GM12892 (cell line): Measurements from ENCODE around the gene UNC13A.

Experiments
- DNase-seq: peaks from one replicate; pipeline ENCODE4 v3.0.0; 2011; ENCODE audit not compliant: insufficient read length
- FAIRE-seq: peaks from 2 replicates; lab custom pipeline; 2011; peaks lifted over from hg19 to GRCh38; lab: Jason Lieb, UNC
- POLR2A ChIP-seq: IDR thresholded peaks from 2 replicates; pipeline ENCODE4 v1.6.1; 2011; ENCODE audit warnings: low read depth, low read length, control low read depth
- POLR2AphosphoS5 ChIP-seq: IDR thresholded peaks from 2 replicates; pipeline ENCODE4 v1.6.1; 2011; ENCODE audit warnings: low read depth, low read length, control low read depth
- TAF1 ChIP-seq: IDR thresholded peaks from 2 replicates; pipeline ENCODE4 v1.6.1; 2011; ENCODE audit warnings: low read depth, mild to moderate bottlenecking, control low read depth, low read length, borderline replicate concordance

Gene UNC13A

GRCh38 chr19:17616961-17617806 lies 71.0 kb downstream of the UNC13A start:
- DNase-seq (no peak), FAIRE-seq (no peak)
- TF ChIP-seq POLR2AphosphoS5 (no peak), POLR2A (no peak), TAF1 (no peak)

DNA sequence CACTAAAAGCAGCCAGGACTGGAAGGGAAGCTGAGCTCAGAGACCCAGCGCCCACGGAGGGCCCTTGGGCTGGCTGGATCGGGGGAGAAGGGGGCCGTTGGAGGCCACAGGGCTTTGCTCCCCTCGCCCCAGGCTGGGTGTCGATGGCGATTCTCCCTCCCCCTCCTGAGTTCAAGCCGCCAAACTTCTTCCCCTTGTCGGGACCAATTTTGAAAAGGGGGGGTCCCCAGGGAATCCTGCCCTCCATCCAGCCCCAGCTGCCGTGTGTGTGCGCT lies 71.5 kb downstream of the UNC13A start:
- TF ChIP-seq TAF1 (no peak), POLR2AphosphoS5 (no peak)
- no peak for DNase-seq
- FAIRE-seq = no peak

GRCh38 chr19:17615889-17616685 lies 72.1 kb downstream of the UNC13A start:
- TF ChIP-seq TAF1 (no peak), POLR2AphosphoS5 (no peak), POLR2A (no peak)
- no peak for DNase-seq
- no peak for FAIRE-seq

- TF ChIP-seq POLR2A (no peak), TAF1 (no peak), POLR2AphosphoS5 (no peak)
- DNase-seq (no peak), FAIRE-seq (no peak)
Observed at GRCh38 chr19:17614476-17614875, 73.7 kb downstream of the UNC13A start.

- TF ChIP-seq POLR2A (no peak), TAF1 (no peak), POLR2AphosphoS5 (no peak)
- no peak for DNase-seq
- no peak for FAIRE-seq
Observed at GRCh38 chr19:17611462-17612244, 76.5 kb downstream of the UNC13A start.

DNA sequence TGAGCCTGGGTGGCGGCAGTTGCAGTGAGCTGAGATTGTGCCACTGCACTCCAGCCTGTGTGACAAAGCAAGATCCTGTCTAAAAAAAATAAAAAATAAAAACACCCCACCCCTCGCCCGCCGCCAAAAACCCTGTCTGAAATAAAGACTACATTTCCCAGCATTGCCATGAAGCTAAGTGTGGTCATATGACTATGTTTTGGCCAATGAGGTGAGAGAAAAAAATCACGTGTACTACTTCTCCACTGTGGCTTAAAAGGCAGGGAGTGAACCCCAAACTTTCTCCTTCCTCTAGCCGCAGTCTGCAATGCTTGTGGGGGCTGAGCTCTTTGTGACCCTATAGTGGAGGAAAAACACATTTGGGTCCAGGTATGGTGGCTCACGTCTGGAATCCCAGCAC lies 77.8 kb downstream of the UNC13A start:
- DNase-seq (no peak), FAIRE-seq (no peak)
- TF ChIP-seq TAF1 (no peak), POLR2A (no peak), POLR2AphosphoS5 (no peak)

GRCh38 chr19:17607936-17608335 lies 80.2 kb downstream of the UNC13A start:
- DNase-seq = no peak
- no peak for FAIRE-seq
- TF ChIP-seq POLR2A (no peak), POLR2AphosphoS5 (no peak), TAF1 (no peak)

DNA sequence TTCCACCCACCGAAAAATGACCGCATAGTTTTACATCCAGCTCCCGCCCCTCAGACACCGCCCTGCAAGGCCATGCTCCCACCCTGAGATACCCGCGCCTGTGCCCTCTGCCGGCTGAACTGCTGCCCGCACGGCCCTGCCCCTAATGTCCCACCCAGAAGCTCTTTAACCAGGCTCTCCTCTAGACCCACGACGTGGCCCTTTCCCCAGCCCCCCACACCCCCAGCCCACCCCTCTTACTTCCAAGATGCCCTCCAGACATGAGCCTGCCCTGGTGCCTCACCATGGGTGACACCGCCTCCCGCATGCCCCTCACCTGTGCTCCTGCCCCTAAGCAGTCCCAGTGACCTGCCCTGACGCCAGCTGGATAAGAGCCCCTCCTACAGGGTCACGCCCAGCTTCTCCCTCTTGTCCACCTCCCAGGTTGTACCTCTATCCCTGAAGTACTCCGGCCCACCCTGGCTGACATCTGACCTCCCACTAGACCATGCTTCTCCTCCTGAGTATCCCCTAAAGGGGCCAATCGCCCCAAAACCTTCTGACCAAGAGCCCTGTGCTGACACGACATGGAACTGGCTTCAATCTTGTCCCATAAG lies 81.5 kb downstream of the UNC13A start:
- FAIRE-seq = no peak
- TF ChIP-seq POLR2AphosphoS5 (no peak), TAF1 (no peak), POLR2A (no peak)
- no peak for DNase-seq

- DNase-seq (peak; percentile 89), FAIRE-seq (peak; percentile 98)
- peak; percentile 67 for TF ChIP-seq POLR2AphosphoS5
- no peak for TF ChIP-seq TAF1
- TF ChIP-seq POLR2A = peak; percentile 67; the same call in 1 of the 2 replicates
Observed at GRCh38 chr19:17605761-17606589, 82.2 kb downstream of the UNC13A start.

- no peak for FAIRE-seq
- TF ChIP-seq POLR2A (no peak), POLR2AphosphoS5 (no peak), TAF1 (no peak)
- DNase-seq = no peak
Observed at GRCh38 chr19:17605117-17605516, 83.0 kb downstream of the UNC13A start.
